GM20431 (cell line): Measurements from ENCODE around the gene GNAT2.

ENCODE experiments used
- in situ Hi-C: fragments of 300-500 bp; cut with MseI, MboI; formaldehyde crosslinking; loops from one replicate; pipeline ENCODE4 v1.15.0; 2020; ENCODE audit warnings: low sequenced_read_pairs; ENCODE audit not compliant: unreplicated experiment

The GNAT2 gene

DNA sequence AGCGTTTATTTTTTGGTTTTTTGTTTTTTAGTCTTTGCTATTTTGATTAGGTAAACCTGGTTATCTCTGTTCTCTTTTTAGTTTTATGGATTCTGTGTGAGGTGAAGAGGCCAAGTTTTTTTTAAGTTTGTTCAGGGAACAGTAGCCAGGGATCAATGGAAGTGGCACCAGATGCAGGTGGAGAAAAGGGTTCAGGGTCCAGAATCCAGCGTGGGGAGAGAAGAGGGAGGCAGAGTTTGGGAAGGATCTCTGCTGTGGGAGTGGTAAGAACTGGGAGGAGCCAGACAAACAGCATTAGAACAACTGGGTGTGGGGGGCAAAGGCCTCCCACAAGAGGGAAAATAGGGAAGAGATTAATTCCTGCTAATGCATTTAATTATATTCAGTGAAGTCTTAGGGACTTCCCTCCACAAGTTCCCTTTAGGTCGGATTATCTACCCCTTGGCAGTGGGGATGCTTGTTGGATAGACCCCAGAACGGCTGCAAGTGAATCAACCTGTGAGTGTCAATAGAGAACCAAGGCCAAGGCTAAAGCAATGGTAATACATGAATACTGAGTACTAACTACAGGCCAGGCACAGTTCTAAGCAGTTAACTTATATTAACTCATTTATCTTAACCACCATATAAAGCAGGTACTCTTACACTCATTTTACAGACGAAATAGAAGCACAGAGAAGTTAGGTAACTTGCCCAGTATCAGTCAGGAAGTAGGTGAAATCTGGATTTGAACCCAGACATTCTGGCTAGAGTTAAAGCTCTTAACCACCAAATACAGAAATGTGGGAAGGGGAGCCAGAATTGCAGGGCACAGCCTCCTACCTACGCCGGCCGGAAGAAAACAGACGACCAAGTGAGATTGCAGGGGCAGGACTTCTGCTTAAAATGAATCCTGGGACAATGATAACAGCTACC lies 498 bp downstream of the GNAT2 start:
- in situ Hi-C loops, result no loop called here

DNA sequence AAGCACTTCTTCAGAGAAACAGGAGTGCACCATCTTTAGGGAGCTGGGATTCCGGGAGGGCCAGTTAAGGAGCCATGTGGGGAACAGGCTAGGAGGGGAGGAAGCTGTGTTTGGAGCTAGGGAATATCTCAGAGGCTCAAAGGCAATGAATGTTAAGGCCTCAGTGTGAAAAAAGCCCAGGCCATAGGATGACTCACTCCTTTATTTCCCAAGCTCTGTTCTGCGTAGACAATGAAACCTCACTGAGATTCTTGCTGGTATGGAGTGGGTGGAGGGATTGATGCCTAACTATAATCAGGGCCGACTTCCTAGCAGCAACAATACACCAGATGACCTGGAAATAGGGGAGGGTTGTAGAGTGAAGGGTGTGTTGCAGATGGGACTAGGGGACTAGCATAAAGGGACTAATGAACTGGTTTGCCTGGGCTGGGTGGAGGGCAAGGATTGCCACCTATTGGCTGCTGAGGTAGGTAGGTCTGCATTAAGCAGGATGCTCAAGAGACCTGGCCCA lies 2.1 kb downstream of the GNAT2 start:
- in situ Hi-C loops, result no loop called here

DNA sequence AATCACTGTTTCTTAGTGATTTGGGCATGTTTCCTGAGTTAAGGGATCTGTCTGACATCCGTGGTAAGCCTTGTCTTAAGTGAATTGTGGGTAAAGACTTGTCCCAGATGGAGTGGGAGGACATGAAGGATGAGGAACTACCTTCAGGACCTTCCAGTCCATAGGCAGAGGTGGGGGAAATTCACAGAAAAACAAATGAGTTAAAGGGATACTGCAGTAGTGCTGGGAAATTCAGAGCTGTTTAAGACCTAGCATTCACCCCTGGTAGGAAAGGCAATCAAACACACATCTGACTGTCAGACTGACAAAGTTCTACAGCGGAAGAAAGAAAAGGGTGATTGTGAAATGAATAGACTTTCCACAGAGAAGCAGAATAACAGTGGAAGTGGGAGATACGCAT lies 3.0 kb downstream of the GNAT2 start:
- in situ Hi-C loops, result no loop called here

- in situ Hi-C loops, result no loop called here
Observed at GRCh38 chr1:109615879-109616278, 3.5 kb downstream of the GNAT2 start.

DNA sequence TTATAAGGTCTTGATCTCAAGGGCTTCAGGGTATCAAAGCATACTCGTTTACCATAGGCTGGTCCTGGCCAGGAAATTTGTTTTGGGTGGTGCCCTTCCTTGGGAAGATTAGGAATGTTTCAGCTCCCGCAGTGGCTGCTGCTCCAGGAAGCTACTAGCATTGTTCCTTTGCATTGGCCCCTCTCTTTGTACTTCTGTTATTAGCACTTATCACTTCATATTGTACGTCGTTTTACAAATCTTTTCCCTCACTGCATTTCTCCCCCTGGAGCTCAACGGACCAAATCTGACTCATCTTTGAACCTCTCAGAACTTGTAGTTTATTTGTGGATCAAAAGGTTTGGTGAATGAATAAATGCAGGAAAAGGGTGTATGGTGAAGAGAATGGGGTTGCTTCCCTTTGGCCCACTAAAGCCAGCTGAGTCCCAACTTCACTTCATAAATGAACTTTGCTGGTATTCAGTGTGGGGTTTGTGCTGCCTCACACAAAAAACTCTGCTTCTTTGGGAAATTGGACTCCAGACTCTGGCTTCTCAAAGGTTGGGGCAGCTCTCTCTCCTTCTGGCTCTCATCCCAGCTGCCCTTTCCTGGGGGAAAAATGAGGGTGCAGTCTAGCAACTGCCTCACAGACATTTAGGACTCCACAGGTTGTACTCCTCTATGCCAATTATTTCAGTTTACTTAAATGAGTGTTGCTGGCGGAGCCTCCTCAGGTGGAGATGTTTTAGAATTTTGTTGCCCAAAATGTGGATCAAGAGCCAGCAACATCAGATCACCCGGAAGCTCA lies 5.9 kb downstream of the GNAT2 start:
- in situ Hi-C loops, result no loop called here

- in situ Hi-C loops, result no loop called here
Observed at GRCh38 chr1:109611308-109611990, 8.0 kb downstream of the GNAT2 start.

DNA sequence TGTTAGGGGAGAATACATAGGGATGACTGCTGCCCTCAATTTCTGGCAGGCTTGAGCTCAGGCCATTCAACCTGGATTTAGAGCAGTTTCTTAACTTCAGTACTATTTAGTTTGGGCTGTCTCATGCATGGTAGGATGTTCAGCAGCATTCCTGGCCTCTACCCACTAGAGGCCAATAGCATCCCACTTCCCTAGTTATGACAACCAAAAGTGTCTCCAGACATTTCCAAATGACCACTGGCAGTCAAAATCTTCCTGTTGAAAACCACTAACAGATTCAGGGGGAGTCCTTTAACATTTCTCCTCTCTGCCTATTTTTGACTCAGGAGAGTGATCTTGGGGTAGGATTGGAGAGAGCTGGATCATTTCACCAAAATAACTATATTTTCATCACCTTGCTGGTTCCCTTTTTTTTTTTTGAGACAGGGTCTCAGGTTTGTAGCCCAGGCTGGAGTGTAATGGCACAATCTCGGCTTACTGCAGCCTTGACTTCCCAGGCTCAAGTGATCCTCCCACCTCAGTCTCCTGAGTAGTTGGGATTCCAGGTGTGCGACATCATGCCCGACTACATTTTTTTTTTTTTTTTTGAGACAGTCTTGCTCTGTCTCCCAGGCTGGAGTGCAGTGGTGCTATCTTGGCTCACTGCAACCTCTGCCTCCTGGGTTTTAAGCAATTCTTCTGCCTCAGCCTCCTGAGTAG lies 8.7 kb downstream of the GNAT2 start:
- in situ Hi-C loops, result no loop called here

DNA sequence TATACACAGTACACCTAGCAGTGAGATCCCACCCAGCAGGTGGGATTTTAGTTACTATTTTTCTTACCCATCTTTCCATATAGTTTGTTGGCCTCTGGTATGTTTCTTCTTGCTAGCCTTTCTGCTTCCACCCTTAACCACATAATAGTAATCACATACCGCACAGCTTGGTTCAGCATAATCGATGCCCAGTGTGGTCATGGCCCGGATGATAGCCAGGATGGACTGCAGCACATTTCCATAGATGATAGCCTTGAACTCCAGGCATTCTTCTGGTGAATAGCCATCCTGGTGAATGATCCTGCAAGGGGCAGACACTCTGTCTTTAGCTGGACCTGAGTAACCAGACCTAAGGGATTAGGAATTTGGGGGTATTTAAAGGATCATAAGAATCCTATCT lies 9.5 kb downstream of the GNAT2 start:
- in situ Hi-C loops, result no loop called here

GRCh38 chr1:109605381-109605780 lies 14.0 kb downstream of the GNAT2 start:
- in situ Hi-C loops, result no loop called here

DNA sequence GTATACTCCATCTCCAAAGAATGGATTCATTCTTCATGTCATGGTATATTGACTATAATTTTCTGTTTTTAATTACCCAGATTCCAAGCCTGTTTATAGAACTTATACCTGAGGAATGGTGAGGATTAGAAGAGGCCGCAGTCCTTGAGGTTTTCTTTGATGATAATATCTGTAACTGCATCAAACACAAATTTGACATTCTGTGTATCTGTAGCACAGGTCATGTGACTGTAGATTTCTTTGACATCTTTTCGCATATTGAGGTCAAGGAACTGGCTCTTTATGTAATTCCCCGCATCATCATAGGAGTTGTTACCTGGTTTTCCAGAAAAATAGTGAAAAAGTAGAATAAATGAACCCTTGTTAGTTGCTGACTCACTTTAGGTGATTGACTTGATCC lies 16.2 kb downstream of the GNAT2 start:
- in situ Hi-C loops, result no loop called here

- in situ Hi-C loops, result no loop called here
Observed at GRCh38 chr1:109598655-109599054, 20.8 kb downstream of the GNAT2 start.

- in situ Hi-C loops, result no loop called here
Observed at GRCh38 chr1:109598156-109598555, 21.3 kb downstream of the GNAT2 start.

- in situ Hi-C loops, result no loop called here
Observed at GRCh38 chr1:109595531-109595930, 23.9 kb downstream of the GNAT2 start.

- in situ Hi-C loops, result no loop called here
Observed at GRCh38 chr1:109592916-109593315, 26.5 kb downstream of the GNAT2 start.

DNA sequence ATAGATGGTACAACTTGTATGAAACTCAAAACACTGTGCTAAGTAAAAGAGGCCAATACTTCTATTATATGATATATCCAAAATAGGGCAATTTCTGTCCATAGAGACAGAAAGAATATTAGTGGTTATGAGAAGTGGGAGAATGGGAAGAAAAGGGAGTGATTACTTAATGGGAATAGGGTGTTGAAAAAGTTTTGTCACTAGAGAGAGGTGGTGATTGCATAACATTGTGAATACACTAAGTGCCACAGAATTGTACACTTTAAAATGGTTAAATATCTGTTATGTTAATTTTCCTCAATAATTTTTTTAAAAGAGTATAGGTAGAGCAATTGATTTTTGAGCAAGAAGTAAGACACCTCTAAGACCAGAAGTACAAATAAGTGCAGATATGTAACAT lies 29.7 kb downstream of the GNAT2 start:
- in situ Hi-C loops, result no loop called here

- in situ Hi-C loops, result no loop called here
Observed at GRCh38 chr1:109589177-109589576, 30.2 kb downstream of the GNAT2 start.

GRCh38 chr1:109586055-109586454 lies 33.4 kb downstream of the GNAT2 start:
- in situ Hi-C loops, result no loop called here

- in situ Hi-C loops, result no loop called here
Observed at GRCh38 chr1:109584766-109585165, 34.6 kb downstream of the GNAT2 start.

- in situ Hi-C loops, result no loop called here
Observed at GRCh38 chr1:109582021-109582420, 37.4 kb downstream of the GNAT2 start.

GRCh38 chr1:109579491-109579890 lies 39.9 kb downstream of the GNAT2 start:
- in situ Hi-C loops, result no loop called here
